GM20431 (cell line): ENCODE results near the gene FUZ.

Experiments used
- in situ Hi-C: fragments of 300-500 bp; cut with MseI, MboI; formaldehyde crosslinking; loops from one replicate; pipeline ENCODE4 v1.15.0; 2020; ENCODE audit warnings: low sequenced_read_pairs; ENCODE audit not compliant: unreplicated experiment

Gene FUZ

DNA sequence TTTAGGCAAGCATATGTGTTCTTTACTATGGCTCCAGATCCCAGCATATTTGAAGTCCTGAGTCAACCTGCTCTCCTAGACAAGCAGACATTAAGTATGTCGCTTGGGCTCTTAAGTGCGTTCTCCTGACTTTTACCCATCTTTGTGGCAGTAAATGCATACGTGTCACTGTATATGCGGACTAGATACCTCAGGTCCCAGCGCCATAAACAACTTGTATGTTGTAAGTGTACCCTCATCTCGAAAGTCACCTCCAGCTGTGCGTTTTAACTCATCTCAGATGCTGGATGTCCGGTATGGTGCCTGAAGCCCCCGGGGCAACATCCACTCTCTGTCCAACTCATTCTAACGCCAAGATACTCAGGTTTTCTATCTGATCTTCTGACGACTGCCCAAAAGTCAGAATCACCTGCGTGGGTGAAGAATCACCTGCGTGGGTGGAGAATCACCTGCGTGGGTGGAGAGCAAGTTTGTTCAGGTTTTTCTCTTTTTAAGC, 39.6 kb upstream of the FUZ start:
- in situ Hi-C loops: no loop called here

DNA sequence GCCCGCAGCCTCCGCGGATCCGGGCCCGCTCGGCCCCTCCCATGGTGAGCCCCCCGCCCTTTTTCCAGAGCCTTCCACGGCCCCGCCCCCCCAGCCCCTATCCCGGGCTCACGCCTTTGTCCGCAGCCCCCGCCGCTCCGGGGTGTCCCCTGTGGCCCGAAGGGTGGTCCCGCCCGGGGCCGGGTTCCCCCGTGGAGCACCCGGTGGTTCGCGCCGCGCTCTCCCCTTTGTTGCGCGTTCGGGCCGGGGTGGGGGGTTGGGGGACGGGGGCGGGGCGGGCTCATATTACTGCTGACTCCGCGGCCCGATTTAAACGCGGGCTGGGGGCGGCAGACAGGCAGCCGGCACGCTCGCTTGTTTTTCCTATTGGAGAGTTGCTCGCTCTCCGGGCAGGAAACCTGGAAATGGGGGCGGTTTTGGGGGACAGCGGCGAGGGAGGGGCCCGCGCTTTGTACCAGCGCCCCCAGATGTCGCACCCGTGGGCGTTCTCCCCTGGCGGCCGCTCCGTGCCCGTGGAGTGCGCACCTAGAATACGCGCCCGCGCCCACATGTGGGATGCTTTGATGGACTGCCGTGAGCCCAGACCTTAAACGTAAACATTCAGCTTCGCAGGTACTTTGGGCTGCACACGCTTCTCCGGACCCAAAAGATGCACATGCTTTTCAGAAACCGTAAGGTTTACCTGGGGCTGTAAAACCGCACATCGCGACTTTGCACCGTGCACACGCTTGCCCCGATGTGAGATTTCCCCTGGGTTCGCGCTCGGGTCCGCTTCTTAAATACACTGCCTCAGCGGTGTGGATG, 38.6 kb upstream of the FUZ start:
- in situ Hi-C loops: no loop called here

DNA sequence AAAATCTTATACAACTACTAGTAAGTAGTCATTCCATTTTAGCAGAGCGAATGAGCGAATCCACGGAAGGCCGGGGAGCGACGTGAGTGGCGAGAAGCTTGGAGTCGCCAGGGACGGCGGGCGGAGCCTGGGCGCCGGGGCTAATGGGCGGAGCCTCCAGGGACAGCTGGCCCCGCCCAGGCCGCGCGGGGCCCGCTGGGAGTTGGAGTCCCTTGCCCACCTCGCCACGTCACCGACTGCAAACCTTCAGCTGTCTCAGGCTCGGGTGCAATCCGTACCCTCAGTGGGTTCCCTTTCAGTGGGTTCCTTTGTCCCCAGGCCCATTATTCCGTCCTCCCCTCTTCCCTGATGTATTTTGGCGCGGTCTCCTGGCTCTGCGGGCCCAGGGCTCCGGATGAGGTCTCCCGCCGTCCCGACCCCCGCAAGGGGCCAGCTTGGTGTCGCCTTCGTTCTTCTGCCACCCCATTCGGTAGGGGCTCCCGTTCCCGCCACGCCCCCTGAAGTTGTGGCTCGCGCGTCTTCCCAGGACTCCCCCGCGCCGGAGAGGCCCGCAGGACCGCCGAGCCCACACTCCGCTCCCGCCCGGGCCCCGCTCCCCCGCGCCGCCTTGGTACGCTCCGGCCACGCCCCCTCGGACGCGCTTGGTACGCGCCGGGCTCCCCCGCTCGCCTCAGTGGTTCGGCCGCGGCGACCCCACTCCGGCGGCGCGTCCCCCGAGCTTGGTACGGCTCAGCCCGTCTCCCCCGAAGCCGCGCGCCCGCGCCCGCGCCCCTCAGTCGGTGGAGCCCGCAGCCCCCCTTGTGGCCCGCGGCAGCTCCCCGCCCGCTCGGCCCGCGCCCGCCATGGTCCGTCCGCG, 37.6 kb upstream of the FUZ start, which contains the start of gene PTOV1:
PTOV1 (plus strand) TSS at position 673 of the 856 bp plus-strand sequence.
- in situ Hi-C loops: no loop called here

DNA sequence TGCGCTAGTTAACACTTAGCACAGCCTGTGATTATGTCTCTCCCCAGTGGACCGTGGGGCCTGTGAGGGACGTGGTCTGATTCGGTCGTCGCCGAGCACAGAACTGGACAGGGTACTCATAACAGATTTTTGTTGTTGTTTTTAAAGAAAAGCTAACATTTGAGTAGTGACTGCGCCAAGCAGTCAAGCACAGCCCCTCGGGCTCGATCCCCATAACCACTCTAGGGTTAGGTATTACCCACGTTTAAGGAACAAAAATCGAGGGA, 37.1 kb upstream of the FUZ start:
- in situ Hi-C loops: no loop called here

DNA sequence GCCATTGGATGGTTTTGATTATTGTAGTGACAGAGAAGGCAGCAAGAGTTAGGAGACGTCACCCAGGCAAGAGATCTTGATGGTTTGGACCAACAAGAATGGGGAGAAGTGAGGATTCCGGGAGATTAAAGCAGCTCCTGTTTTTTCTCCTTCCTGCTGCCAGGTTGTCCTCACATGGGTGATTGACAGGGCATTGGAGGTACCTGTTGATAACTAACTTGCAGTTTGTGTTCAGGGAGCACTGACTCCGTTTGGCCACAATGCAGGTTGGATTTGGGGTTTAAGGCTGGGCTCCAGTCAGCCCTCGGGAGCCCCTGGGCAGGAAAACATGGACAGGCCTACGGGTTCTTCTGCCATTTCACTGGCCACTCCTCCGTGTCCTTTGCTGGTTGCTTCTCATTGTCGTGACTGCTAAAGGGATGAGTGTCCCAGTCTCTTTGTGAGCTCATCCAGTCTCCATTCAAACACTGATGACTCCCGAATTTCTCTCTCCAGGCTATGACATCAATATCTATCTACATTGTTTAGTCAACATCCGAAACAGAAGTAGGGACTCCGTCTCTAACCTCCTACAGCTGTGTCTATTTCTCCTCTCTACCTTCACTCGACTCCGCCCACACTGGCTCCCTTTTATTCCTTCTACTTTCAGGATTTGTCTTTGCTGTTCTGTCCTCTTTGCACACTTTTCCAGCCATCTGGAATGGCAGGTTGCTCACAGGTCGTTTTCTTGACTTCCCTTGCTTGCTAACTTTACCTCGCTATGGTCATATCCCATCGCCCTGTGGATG, 36.5 kb upstream of the FUZ start:
- in situ Hi-C loops: no loop called here

DNA sequence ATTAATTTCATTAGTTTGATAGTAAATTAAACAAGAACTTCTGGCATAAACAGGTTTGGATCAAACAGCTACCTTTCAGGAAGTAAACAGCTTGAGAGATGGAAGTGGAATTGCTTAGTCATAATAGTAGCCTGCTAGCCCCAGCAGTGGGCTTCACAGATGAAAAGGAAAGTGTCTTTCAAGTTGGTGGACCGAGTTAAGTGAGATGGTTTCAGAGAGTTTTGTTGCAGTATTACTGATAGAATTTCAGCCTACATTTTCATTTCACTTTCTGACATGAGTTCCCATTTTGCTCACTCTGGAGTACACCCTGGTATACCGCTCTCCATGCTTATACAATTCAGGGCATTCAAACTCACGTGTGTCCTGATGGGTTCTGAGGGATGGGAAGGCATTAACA, 35.8 kb upstream of the FUZ start:
- in situ Hi-C loops: no loop called here

DNA sequence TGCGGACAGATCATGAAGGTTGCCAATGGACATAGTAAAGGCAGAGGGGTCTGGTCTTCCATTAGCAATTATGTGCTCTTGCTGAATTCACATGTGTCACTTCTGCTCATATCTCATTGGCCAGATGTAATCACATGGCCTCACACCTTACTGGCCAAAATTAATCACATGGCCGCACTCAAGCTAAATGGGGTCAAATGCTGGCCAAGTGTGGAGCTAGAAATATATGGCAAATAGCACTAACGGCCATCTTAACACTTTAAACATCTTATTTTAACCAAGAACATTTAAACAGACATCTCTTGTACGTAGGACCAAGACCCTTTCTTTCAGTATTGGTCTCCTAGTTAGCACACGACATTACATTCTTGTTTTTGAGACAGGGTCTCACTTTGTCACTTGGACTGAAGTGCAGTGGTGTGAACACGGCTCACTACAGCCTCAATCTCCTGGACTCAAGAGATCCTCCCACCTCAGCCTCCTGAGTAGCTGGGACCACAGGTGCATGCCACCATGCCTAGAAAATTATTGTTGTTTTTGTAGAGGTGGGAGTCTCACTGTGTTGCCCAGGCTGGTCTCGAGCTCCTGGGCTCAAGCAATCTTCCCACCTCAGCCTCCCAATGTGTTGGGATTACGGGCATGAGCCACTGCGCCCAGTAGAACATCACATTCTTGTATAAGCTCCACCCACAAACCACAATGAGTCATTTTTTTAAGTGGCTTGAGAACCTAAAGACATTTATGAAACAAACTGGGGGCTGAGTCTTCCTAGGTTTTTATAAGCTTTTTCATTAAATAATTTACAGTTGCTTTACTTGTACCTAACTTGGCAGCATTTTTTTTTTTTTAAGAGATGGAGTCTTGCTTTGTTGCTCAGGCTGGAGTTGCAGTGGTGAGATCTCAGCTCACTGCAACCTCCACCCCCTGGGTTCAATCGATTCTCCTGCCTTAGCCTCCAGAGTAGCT, 34.9 kb upstream of the FUZ start:
- in situ Hi-C loops: no loop called here

DNA sequence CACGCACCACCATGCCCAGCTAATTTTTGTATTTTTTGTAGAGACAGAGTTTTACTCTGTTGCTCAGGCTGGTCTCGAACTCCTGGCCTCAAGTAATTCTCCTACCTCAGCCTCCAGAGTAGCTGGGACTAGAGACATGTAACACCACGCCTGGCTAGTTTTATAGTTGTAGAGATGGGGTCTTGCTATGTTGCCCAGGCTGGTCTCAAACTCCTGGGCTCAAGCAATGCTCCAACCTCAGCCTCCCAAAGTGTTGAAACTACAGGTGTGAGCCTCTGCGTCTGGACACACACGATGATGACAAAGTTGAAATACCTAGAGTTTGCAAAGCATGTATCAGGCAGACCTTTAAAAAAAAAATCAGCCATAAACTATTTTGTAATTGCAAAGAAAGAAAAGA, 33.3 kb upstream of the FUZ start:
- in situ Hi-C loops: no loop called here

DNA sequence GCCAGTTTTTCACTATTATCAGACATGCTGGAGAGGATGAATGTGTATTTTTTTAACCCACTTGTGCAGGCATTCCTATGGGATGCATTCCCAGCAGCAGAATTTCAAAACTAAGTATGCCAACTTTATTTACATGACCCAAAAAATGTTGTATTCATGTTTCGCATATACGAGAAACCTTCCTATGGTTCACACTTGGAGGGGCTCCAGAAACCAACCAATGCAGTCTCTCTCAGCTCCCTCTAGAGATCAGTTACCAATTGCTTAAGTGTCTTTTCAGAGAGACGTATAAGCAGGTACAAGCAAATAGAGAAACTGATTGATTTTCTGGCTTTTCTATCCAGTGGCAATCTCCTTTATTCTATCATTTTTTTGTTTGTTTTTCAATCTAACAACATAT, 32.3 kb upstream of the FUZ start:
- in situ Hi-C loops: no loop called here

DNA sequence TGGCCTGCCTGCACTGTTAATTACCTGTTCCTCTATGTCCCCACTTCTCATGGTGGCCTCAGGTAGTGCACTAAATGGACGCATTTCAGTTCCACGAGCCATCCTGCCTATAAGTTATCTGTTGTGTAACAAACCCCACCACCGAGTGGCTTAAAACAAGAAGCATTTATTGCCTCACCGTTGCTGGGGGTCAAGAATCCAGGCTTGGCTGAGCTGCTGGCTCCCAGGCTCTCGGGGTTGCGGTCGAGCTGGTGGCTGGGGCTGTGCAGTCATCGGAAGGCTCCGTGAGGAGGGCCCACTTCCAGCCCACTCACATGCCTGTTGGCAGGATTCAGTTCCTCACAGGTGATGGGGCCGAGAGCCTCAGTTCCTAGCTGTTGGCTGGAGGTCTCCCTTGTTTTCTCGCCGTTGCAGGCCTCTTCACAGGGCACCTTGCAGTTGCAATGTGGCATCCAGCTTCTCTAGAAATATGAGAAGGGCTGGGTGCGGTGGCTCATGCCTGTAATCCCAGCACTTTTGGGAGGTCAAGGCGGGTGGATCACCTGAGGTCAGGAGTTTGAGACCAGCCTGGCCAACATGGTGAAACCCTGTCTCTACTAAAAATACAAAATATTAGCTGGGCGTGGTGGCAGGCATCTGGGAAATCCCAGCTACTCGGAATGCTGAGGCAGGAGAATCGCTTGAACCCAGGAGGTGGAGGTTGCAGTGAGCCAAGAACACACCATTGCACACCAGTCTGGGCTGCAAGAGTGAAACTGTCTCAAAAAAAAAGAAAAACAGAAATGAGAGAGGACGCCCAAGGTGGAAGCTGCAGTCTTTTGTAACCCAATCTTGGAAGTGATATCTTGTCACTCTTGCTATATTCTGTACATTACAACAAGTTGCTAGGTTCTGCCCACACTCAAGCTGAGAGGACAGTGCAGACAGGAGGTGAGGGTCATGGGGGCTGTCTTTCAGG, 31.3 kb upstream of the FUZ start:
- in situ Hi-C loops: no loop called here

DNA sequence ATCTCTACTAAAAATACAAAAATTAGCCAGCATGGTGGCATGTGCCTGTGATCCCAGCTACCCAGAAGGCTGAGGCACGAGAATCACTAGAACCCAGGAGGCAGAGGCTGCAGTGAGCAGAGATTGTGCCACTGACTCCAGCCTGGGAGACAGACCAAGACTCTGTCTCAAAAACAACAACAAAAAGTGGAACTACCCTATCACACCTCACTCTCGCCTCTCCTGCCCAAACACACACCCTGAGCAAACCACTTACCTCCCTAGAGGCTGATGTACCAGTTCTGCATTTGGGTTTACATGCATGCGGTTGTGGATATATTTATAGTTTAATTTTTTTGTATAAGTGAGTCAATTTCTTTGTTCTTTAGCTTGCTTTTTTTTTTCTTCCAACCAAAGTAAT, 30.2 kb upstream of the FUZ start:
- in situ Hi-C loops: no loop called here

DNA sequence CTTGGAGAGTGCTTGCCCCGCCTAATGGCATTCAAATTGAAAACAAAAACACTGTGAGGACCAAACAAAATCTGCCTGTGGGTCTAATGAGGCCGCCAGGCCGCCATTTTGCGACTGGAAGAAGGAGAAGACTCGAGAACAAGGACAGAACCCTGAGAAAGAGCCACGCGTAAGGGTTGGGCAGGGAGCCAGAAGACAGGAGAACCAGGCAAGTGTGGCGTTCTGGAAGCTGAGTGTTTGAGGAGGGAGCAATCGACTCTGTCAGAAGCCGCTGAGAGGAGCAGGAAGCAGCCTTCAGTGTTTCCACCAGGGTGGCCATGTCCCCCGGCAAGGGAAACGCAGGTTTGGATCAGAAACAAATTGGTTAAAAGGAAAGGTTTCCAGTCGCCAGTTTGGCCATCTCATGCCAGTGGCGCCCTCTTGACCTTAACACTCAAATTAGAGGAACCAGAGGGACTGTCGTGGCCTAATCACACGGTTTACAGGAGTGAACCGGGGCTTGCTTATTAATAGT, 27.7 kb upstream of the FUZ start:
- in situ Hi-C loops: no loop called here

DNA sequence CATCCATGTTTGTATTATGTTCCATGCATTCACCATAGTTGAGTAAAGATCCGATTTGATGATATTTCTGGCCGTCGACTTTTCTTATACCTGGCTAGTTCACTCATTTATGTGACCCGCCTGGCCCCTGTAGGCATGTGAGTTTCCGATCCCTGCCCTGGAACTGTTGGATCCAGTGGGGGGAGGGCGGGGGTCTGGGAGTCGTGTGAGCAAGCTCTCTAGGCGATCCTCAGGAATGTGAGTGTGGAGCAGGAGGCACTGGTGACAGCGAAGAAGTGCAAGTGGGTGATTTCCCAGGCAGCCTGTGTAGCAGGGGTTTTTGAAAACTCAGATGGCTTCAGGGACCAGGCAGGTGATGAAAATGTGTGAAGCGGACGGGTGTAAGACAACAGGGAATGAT, 27.2 kb upstream of the FUZ start:
- in situ Hi-C loops: no loop called here

DNA sequence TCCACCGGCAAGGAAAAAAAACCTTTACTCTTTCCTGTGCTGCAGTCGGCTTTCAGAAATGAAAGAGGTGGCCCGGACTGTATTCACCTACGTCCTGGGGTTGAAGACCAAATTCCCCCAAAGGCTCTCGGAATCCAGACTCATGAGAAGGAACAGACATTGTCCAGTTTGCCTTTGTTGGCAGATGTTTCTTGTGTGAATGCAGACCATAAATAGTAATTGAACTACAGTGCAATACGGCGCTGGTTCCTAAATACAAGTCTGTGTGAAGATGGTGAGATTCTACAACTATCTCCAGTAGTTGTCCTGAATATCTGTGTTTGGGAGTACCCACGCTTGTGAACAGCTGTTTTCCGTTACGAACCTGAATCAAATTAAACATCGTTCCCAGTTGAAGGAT, 26.6 kb upstream of the FUZ start:
- in situ Hi-C loops: no loop called here

DNA sequence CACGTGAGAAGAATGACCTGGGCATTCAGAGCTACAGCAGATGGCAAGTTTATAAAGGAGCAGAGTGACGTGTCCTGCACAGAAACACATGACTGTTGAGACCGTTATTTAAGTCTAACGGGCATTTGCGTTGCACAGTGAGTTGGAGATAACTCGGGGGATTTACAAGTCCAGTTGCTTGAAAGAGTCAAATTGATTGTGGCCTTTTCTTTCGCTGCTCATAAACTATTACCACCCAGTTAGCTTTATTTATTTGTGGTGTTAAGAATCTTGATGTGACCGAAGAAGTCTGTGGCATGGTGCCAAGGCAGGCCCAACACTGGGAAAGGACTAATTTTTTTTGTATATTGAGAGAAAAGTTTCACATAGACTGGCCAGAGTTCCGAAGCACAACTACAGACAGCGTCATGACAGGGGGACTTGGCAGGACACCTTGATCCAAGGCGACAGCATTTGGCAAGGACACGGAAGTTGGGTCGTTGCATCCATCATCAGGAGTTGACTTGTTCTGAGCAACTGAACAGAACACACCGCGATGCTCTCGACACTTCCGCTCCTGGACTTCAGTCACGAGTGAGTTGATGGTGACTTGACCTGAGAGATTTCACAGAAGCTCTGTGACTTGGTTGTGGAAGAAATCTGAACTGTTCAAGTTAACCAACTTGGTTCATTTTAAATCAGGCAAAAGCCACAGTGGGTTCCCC, 25.9 kb upstream of the FUZ start:
- in situ Hi-C loops: no loop called here

DNA sequence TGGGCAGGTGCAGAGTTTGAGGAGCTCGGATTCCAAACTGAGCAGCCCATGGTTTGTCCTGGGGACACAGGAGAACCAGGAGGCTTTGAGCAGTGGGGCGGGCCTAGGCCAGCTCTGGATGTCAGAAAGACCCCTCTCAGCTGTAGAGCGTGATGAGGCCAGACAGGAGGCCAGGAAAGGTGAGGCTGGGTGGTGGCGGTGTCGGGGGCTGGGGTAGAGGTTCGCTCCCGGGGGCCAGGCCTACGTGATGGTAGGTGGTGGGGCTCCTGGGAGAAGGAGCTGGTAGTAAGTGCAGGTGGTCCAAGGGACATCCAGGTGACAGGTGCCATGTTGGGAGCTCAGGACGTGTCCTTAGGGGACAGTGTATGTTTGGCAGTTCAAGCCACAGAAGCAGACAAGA, 24.3 kb upstream of the FUZ start:
- in situ Hi-C loops: no loop called here

DNA sequence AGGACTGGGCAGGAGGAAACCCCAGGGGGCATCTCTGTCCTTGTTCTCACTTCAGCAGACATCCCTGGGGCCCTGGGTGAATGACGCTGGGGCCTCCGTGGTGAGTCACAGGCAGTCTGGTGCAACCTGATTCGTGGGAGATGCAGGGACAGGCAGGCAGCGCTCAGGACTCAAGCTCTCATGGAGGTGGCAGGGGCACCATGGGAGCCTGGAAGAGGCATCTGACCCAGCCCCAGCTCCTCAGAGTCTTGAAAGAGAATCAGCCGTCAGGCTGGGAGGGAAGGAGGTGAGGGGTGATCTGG, 23.9 kb upstream of the FUZ start:
- in situ Hi-C loops: no loop called here
